ENCODE measurements around the gene TENT5D. TPM values are rescaled to one million over a fixed set of nuclear protein-coding genes. Genes with fewer than 3 reads are reported as not detected.
"Not testable (repeated sequence)": the region's sequence is repeated elsewhere in the genome, so short reads cannot be mapped to it uniquely, and the experiment has no call there.

Gene TENT5D
- polyA plus RNA-seq (2011; rRNA removed) (not detected in 2 replicates), polyA minus RNA-seq (2011; rRNA and poly(A)+ RNA removed) (not detected in 2 replicates)

DNA sequence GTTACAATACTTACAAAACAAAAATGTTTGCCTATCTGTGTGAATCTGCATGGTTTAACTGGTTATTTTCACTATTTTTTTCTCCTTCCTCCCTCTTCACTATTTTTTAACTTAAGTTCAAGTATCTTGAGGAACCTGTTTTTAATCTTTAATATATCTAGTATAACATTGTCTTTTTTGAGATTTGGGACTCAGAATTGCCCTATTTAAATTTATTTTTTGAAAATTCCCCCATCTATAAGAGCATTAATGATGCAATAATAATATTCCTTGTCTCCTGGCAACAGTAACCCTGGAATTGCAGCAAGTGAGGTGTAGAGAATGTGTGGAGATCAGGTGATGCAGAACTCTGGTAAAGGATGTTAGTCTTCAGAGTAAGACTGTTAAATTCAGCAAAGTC, at the start of gene TENT5D:
TENT5D (plus strand) TSS at position 301 of the 400 bp plus-strand sequence. CDS start 22,093 bp downstream, outside the sequence.
- DNase-seq (ENCODE audit: low read depth): no peak
- Histone ChIP-seq H3K27me3 (ENCODE audit: control insufficient read depth, insufficient read depth, low read length) (no peaks in the 10 kb centered on the region), H3K4me3 (ENCODE audit: low read depth, low read length) (no peak within 1 kb of the TSS), H3K36me3 (ENCODE audit: control insufficient read depth, insufficient read depth, low read length) (no peaks in the 10 kb centered on the region)
- CTCF ChIA-PET: no interaction called here
- POLR2A ChIA-PET: no interaction called here
- TF ChIP-seq, protein P1, sequence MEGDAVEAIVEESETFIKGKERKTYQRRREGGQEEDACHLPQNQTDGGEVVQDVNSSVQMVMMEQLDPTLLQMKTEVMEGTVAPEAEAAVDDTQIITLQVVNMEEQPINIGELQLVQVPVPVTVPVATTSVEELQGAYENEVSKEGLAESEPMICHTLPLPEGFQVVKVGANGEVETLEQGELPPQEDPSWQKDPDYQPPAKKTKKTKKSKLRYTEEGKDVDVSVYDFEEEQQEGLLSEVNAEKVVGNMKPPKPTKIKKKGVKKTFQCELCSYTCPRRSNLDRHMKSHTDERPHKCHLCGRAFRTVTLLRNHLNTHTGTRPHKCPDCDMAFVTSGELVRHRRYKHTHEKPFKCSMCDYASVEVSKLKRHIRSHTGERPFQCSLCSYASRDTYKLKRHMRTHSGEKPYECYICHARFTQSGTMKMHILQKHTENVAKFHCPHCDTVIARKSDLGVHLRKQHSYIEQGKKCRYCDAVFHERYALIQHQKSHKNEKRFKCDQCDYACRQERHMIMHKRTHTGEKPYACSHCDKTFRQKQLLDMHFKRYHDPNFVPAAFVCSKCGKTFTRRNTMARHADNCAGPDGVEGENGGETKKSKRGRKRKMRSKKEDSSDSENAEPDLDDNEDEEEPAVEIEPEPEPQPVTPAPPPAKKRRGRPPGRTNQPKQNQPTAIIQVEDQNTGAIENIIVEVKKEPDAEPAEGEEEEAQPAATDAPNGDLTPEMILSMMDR (IDR thresholded peaks at IDR 0.05; ENCODE audit: insufficient read depth, low read depth, low read length): no peak

DNA sequence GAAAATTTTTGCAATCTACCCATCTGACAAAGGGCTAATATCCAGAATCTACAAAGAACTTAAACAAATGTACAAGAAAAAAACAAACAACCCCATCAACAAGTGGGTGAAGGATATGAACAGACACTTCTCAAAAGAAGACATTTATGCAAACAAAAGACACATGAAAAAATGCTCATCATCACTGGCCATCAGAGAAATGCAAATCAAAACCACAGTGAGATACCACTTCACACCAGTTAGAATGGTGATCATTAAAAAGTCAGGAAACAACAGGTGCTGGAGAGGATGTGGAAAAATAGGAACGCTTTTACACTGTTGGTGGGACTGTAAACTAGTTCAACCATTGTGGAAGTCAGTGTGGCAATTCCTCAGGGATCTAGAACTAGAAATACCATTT, 34.6 kb upstream of the TENT5D start:
- H3K27me3 ChIP-seq (ENCODE audit: control insufficient read depth, insufficient read depth, low read length); CTCF ChIA-PET; POLR2A ChIA-PET; H3K36me3 ChIP-seq (ENCODE audit: control insufficient read depth, insufficient read depth, low read length); DNase-seq (ENCODE audit: low read depth); H3K4me3 ChIP-seq (ENCODE audit: low read depth, low read length): not testable (repeated sequence)

DNA sequence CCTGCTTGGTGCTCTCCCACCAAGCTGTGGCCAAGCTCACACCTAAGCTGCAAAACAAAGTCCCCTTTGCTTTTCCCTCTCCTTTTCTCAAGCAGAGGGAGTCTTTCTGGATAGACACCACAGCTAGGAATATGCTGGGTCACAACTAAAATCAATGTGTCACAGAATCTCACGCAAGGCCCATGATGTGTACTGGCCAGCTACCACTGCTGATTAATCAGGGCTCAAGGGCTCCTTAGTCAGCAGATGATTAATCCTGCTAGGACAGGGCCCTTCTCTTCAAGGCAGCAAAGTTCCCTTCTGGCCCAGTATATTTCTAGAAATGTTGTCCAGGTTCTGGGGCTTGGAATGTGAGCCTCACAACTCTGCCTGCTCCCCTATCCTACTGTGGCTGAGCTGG, 32.0 kb upstream of the TENT5D start:
- H3K36me3 ChIP-seq (ENCODE audit: control insufficient read depth, insufficient read depth, low read length): no peaks in the 10 kb centered on the region
- H3K27me3 ChIP-seq (ENCODE audit: control insufficient read depth, insufficient read depth, low read length): no peaks in the 10 kb centered on the region
- no peak for DNase-seq (ENCODE audit: low read depth)
- H3K4me3 ChIP-seq (ENCODE audit: low read depth, low read length): no peak overlapping the region
- ChIA-PET POLR2A (no interaction called here), CTCF (no interaction called here)
- TF ChIP-seq, protein P1 (IDR thresholded peaks at IDR 0.05; ENCODE audit: insufficient read depth, low read depth, low read length): no peak

DNA sequence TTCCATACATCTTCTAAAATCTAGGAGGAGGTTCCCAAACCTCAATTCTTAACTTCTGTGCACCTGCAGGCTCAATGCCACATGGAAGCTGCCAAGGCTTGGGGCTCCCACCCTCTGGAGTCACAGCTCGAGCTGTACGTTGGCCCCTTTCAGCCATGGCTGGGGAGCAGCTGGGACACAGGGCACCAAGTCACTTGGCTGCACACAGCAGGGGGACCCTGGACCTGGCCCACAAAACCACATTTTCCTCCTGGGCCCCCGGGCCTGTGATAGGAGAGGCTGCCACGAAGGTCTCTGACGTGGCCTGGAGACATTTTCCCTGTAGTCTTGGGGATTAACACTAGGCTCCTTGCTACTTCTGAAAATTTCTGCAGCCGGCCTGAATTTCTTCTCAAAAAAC, 8.2 kb upstream of the TENT5D start:
- Histone ChIP-seq H3K36me3 (ENCODE audit: control insufficient read depth, insufficient read depth, low read length) (no peaks in the 10 kb centered on the region), H3K4me3 (ENCODE audit: low read depth, low read length) (no peak overlapping the region), H3K27me3 (ENCODE audit: control insufficient read depth, insufficient read depth, low read length) (no peaks in the 10 kb centered on the region)
- ChIA-PET POLR2A (no interaction called here), CTCF (no interaction called here)
- DNase-seq (ENCODE audit: low read depth): no peak
- TF ChIP-seq, protein P1 (IDR thresholded peaks at IDR 0.05; ENCODE audit: insufficient read depth, low read depth, low read length): no peak

DNA sequence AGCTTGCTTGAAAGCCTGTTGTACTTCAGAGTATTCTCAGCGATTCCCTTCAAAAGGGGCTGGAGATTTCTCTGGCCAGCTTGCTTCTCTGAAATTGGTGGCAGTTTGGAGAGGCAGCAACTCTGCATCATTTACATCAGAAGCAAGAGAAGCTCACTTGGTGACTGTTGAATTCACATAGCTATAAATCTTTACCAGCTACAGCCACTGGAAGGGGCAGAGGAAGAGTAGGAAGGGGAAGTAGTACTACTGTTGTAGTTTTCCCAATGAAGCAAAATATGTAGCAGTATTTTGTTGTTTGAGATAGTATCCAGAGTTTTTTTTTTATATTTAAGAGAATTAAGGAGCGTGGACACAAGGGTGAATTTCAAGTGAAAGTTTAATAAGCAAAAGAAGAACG, 2.8 kb downstream of the TENT5D start:
- ChIA-PET POLR2A (no interaction called here), CTCF (interaction anchor here (0.7 kb wide), 1 partner anchor 1098 kb away, joined by 3 read pairs; no protein-coding TSS in a partner anchor)
- TF ChIP-seq, protein P1 (IDR thresholded peaks at IDR 0.05; ENCODE audit: insufficient read depth, low read depth, low read length): no peak
- H3K36me3 ChIP-seq (ENCODE audit: control insufficient read depth, insufficient read depth, low read length): no peaks in the 10 kb centered on the region
- H3K4me3 ChIP-seq (ENCODE audit: low read depth, low read length): no peak overlapping the region
- no peaks in the 10 kb centered on the region for H3K27me3 ChIP-seq (ENCODE audit: control insufficient read depth, insufficient read depth, low read length)
- no peak for DNase-seq (ENCODE audit: low read depth)

DNA sequence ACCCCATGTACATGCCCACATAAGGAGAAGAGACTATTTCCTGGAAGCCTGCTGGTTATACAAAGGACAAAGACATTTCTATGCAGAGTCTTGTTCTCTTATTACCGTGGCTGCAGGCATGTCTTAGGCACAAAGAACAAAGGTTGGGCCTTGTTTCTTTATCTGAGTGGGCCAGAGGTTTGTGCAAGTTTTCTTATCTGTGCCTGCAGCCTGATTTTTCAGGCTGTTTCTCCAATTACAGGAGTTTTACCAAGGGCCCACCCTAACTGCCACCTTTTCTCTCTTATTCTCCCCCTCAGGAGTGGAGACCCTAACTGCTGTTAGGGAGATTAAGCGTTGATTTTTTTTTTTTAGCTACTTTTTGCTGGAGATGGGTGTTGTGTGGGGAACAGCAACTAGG, 3.5 kb downstream of the TENT5D start:
- TF ChIP-seq, protein P1 (IDR thresholded peaks at IDR 0.05; ENCODE audit: insufficient read depth, low read depth, low read length): no peak
- ChIA-PET CTCF (interaction anchor here (0.7 kb wide), 1 partner anchor 1099 kb away, joined by 3 read pairs; no protein-coding TSS in a partner anchor), POLR2A (no interaction called here)
- Histone ChIP-seq H3K4me3 (ENCODE audit: low read depth, low read length) (no peak overlapping the region), H3K36me3 (ENCODE audit: control insufficient read depth, insufficient read depth, low read length) (no peaks in the 10 kb centered on the region), H3K27me3 (ENCODE audit: control insufficient read depth, insufficient read depth, low read length) (no peaks in the 10 kb centered on the region)
- no peak for DNase-seq (ENCODE audit: low read depth)

All from BJ (cell line).